Measurements from ENCODE around the gene IFT20. TPM values are rescaled to one million over a fixed set of nuclear protein-coding genes. Genes with fewer than 3 reads are reported as not detected.

The IFT20 gene
- total and polyA plus RNA-seq, 9 of the 15 experiments (the other 6 are each of a cell fraction or from before 2014, with no cell fraction given) = 11.2 to 38.6 (median 20.1) TPM

GRCh38 chr17:28384281-28385036 is 49.2 kb upstream of the IFT20 start (continued):
- TF ChIP-seq ZBTB40 (IDR thresholded peaks at IDR 0.05) (no peak), ZBTB40 (CRISPR knock-in tag; IDR thresholded peaks at IDR 0.05) (no peak), XRCC5 (IDR thresholded peaks at IDR 0.05; ENCODE audit: low read depth, low read length) (no peak), CLOCK (CRISPR knock-in tag; IDR thresholded peaks at IDR 0.05; ENCODE audit: borderline replicate concordance) (no peak), HDAC2 (IDR thresholded peaks at IDR 0.05) (no peak), ZNF766 (CRISPR knock-in tag; conservative IDR thresholded peaks at IDR 0.05) (no peak), RNF2 (IDR thresholded peaks at IDR 0.05) (no peak), GABPA (tag; conservative IDR thresholded peaks at IDR 0.05; ENCODE audit: low read depth) (peak; percentile 39; the same call in 1 of the 2 replicates), ZNF449 (CRISPR knock-in tag; IDR thresholded peaks at IDR 0.05) (no peak), NRF1 (conservative IDR thresholded peaks at IDR 0.05 in 1 of 2, IDR thresholded peaks at IDR 0.05 in 1 of 2) (peak in 1 of 2 experiments; percentile 24; a peak in 1 of 4 replicates), LCOR (CRISPR knock-in tag; IDR thresholded peaks at IDR 0.05) (no peak), FOXK2 (conservative IDR thresholded peaks at IDR 0.05 in 1 of 2, IDR thresholded peaks at IDR 0.05 in 1 of 2; ENCODE audit: low read depth in 2 of 2) (no peak), ZNF311 (CRISPR knock-in tag; IDR thresholded peaks at IDR 0.05) (no peak), MED1 (CRISPR knock-in tag; IDR thresholded peaks at IDR 0.05; ENCODE audit: borderline replicate concordance) (no peak), NFXL1 (CRISPR knock-in tag; IDR thresholded peaks at IDR 0.05) (no peak)

Data from K562 (cell line).